ENCODE measurements around the gene TMCC1. TPM values are rescaled to one million over a fixed set of nuclear protein-coding genes. Genes with fewer than 3 reads are reported as not detected.
A peak's percentile ranks its signal among the peaks of the same experiment; 100 is the strongest.
"Not testable (repeated sequence)": the region's sequence is repeated elsewhere in the genome, so short reads cannot be mapped to it uniquely, and the experiment has no call there.

TMCC1 gene
- total RNA-seq, 3 donors from 2014 or later: 12.7 to 14.2 (median 14.1) TPM

- peaks cover 1% of the 10 kb centered on the region for H3K4me1 Mint-ChIP-seq (ENCODE audit: low read depth)
- no peak overlapping the region for H3K4me3 Mint-ChIP-seq
- H3K27me3 Mint-ChIP-seq (ENCODE audit: low read depth): peaks cover 10% of the 10 kb centered on the region
- no peak for ATAC-seq
- DNase-seq: no peak
- H3K36me3 Mint-ChIP-seq (ENCODE audit: insufficient read depth): no peaks in the 10 kb centered on the region
- peaks cover 12% of the 10 kb centered on the region for H3K9me3 Mint-ChIP-seq
These were observed 24.0 kb upstream of the TMCC1 start for GRCh38 chr3:129917423-129918007.

- Mint-ChIP-seq H3K36me3 (ENCODE audit: insufficient read depth) (no peaks in the 10 kb centered on the region), H3K4me1 (ENCODE audit: low read depth) (peaks cover 1% of the 10 kb centered on the region), H3K27me3 (ENCODE audit: low read depth) (peaks cover 4% of the 10 kb centered on the region), H3K9me3 (peaks cover 12% of the 10 kb centered on the region), H3K4me3 (no peak overlapping the region)
- ATAC-seq (no peak), DNase-seq (no peak)
These were observed 20.1 kb upstream of the TMCC1 start for GRCh38 chr3:129913618-129914017.

DNA sequence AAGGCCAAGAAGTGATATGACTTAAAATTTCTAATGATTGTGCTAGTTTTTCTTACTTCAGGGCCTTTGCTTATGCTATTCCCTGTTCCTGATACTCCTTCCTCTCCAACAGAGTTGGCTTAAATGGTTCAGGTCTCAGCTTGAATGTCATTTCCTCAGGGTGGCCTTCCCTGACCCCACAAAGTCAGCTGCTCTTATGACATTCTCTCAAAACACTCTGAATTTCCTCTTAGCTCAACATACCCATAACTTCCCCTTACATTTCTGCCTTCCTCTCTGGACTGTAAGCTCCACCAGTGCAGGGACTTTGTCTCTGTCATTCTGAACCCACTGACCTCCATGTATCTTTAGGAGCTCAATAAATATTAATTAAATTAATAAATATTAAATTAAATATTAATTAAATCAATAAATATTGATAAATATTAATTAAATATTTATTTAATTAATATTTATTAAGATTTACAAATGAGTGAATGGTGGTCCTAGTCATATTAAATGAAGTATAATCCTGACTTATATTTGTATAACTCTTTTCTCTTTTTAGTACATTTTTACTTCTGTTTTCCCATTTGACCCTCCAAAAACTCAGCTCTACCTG lies 17.9 kb upstream of the TMCC1 start:
- H3K27me3 Mint-ChIP-seq (ENCODE audit: low read depth): peaks cover 4% of the 10 kb centered on the region
- DNase-seq (no peak), ATAC-seq (no peak)
- peaks cover 9% of the 10 kb centered on the region for H3K9me3 Mint-ChIP-seq
- no peak overlapping the region for H3K4me3 Mint-ChIP-seq
- peaks cover 1% of the 10 kb centered on the region for H3K4me1 Mint-ChIP-seq (ENCODE audit: low read depth)
- peaks cover 2% of the 10 kb centered on the region for H3K36me3 Mint-ChIP-seq (ENCODE audit: insufficient read depth)

DNA sequence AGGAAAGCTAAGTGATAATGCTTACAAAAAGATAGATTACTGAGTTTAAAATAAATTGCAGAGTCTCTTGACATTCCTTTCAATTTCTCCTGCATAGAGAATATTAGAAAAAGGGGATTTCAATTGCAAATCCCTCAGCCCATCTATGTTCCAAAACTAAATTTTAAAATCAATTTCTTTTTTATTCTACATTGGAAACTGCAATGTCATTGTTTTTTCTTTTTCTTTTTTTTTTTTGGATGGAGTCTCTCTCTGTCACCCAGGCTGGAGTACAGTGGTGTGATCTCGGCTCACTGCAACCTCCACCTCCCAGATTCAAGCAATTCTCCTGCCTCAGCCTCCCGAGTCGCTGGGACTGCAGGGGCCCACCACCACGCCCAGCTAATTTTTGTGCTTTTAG lies 15.7 kb upstream of the TMCC1 start:
- not testable (repeated sequence) for H3K4me1 Mint-ChIP-seq (ENCODE audit: low read depth); ATAC-seq; H3K4me3 Mint-ChIP-seq; H3K27me3 Mint-ChIP-seq (ENCODE audit: low read depth); DNase-seq
- Mint-ChIP-seq H3K36me3 (ENCODE audit: insufficient read depth) (peaks cover 12% of the 10 kb centered on the region), H3K9me3 (peaks cover 21% of the 10 kb centered on the region)

- ATAC-seq (no peak), DNase-seq (no peak)
- Mint-ChIP-seq H3K4me1 (ENCODE audit: low read depth) (no peaks in the 10 kb centered on the region), H3K4me3 (no peak overlapping the region), H3K36me3 (ENCODE audit: insufficient read depth) (peaks cover 12% of the 10 kb centered on the region), H3K27me3 (ENCODE audit: low read depth) (peaks cover 4% of the 10 kb centered on the region), H3K9me3 (peaks cover 21% of the 10 kb centered on the region)
These were observed 14.9 kb upstream of the TMCC1 start for GRCh38 chr3:129908417-129908816.

GRCh38 chr3:129901272-129901671 lies 7.8 kb upstream of the TMCC1 start:
- Mint-ChIP-seq H3K9me3 (peaks cover 15% of the 10 kb centered on the region), H3K36me3 (ENCODE audit: insufficient read depth) (peaks cover 15% of the 10 kb centered on the region)
- not testable (repeated sequence) for H3K27me3 Mint-ChIP-seq (ENCODE audit: low read depth); H3K4me1 Mint-ChIP-seq (ENCODE audit: low read depth); ATAC-seq; DNase-seq; H3K4me3 Mint-ChIP-seq

DNA sequence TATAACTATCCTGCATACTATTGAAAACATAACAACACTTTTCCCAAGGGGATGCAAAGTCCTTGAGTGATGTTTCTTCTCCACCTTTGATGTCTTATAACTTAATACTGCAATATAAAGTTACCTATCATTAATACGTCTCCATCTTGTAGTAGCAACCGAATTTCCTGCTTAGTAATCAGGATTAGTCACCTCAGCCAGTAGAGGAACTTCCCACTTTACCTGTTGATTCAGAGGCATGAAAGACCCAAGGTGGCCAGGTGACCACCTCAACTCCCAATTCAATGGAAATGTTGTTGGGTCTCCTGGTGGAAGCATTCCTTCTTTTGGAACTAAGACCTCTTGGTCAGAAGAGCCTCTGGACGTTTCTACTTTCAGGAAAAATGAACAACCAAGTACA lies 3.5 kb upstream of the TMCC1 start:
- peaks cover 15% of the 10 kb centered on the region for H3K4me1 Mint-ChIP-seq (ENCODE audit: low read depth)
- H3K36me3 Mint-ChIP-seq (ENCODE audit: insufficient read depth): peaks cover 5% of the 10 kb centered on the region
- H3K9me3 Mint-ChIP-seq: no peaks in the 10 kb centered on the region
- H3K4me3 Mint-ChIP-seq: no peak overlapping the region
- peaks cover 2% of the 10 kb centered on the region for H3K27me3 Mint-ChIP-seq (ENCODE audit: low read depth)
- ATAC-seq: no peak
- no peak for DNase-seq

DNA sequence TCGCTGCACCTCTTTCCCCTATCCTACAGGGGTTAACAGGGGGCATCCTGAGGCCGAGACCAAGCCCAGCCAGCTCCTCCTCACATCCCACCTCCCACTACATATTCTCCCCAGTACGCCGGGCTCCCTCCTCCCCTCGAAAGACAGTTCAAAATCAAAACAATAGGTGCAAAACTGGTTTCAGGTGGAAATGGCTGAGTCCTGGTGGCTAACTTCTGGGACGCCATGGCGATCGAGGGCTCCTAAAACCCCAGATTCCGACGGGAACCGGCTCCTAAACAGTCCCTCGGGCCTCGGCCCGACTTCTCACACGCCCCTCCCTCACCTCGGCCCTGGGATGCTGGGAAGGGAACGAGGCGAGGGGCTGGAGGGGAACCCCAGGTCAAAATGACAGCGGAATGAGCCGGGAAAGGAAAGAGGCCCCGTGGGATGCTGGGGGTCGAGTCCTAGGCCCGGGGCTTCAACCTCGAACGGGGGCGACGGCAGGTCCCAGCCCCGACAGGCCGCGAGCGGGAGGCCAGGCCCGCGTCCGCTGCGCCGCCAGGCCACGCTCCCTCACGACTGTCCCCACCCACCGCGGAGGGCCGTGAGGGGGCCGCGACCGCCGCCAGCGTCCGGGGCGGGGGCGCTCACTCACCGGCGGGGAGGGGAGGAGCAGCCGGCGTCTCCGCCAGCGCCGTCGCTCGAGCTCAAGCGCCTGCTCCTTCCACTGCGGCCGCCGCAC lies 492 bp downstream of the TMCC1 start:
- peak; percentile 81 to 82 for ATAC-seq
- H3K4me3 Mint-ChIP-seq: peak overlapping the region; percentile 89
- peak; percentile 64 for DNase-seq
- peaks cover 2% of the 10 kb centered on the region for H3K27me3 Mint-ChIP-seq (ENCODE audit: low read depth)
- H3K36me3 Mint-ChIP-seq (ENCODE audit: insufficient read depth): peaks cover 2% of the 10 kb centered on the region
- peaks cover 46% of the 10 kb centered on the region for H3K4me1 Mint-ChIP-seq (ENCODE audit: low read depth)
- no peaks in the 10 kb centered on the region for H3K9me3 Mint-ChIP-seq

DNA sequence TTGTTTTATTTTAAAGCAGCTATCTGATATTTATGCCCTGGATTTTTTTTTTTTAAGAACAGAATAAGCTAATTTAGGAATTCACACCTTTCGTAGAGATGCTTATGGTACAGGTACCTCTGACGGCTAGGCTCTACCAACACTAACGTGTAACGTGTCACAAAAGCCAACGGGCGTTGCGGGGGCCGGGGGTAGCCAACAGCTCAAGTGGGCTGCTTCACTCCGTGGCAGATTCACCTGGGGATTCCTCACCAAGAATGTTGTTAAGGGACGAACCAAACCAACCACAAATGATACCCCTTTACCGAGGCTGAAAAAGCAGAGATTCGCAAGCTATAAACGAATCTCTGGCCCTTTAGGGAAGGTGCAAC lies 1.0 kb downstream of the TMCC1 start:
- Mint-ChIP-seq H3K9me3 (no peaks in the 10 kb centered on the region), H3K27me3 (ENCODE audit: low read depth) (peaks cover 2% of the 10 kb centered on the region), H3K36me3 (ENCODE audit: insufficient read depth) (peaks cover 2% of the 10 kb centered on the region), H3K4me3 (peak overlapping the region; percentile 89), H3K4me1 (ENCODE audit: low read depth) (peaks cover 50% of the 10 kb centered on the region)
- DNase-seq: no peak
- no peak for ATAC-seq

DNA sequence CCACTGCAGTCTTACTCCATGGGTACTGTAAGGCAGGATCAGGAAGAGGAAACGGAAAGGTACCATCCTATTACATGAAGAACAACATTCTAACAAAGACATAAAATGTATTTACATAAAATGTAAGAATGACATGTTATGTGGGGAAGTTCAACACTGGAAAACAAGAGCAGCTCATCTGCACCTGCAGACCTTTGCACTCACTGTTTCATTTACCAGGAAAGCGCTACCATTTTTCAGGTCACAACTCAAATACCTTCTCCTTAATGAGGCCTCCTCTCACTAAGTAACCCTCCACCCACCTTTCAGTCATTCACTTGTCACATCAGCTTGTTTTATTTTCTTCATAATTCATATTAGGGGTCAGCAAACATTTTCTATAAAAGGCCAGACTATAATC lies 2.6 kb downstream of the TMCC1 start:
- Mint-ChIP-seq H3K36me3 (ENCODE audit: insufficient read depth) (peaks cover 2% of the 10 kb centered on the region), H3K4me1 (ENCODE audit: low read depth) (peaks cover 50% of the 10 kb centered on the region), H3K27me3 (ENCODE audit: low read depth) (peaks cover 2% of the 10 kb centered on the region), H3K4me3 (no peak overlapping the region), H3K9me3 (no peaks in the 10 kb centered on the region)
- DNase-seq: no peak
- no peak for ATAC-seq

- Mint-ChIP-seq H3K4me3 (no peak overlapping the region), H3K9me3 (no peaks in the 10 kb centered on the region), H3K4me1 (ENCODE audit: low read depth) (peaks cover 49% of the 10 kb centered on the region), H3K36me3 (ENCODE audit: insufficient read depth) (peaks cover 2% of the 10 kb centered on the region), H3K27me3 (ENCODE audit: low read depth) (peaks cover 2% of the 10 kb centered on the region)
- DNase-seq: no peak
- no peak for ATAC-seq
These were observed 3.4 kb downstream of the TMCC1 start for GRCh38 chr3:129890125-129890524.

DNA sequence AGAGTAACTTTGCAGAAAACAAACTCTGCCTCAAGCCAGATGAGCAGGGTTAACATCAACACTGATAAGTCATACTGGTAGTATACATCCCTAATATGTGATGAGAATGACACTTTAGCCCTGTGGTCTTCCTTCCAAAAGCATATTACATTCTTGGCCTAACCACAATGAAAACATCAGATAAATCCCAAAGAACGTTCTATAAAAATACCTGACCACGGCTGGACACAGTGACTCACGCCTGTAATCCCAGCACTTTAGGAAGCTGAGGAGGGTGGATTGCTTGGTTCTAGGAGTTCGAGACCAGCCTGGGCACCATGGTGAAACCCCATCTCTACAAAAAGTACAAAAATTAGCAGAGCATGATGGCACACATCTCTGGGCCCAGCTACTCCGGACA lies 4.7 kb downstream of the TMCC1 start:
- Mint-ChIP-seq H3K9me3 (no peaks in the 10 kb centered on the region), H3K27me3 (ENCODE audit: low read depth) (no peaks in the 10 kb centered on the region), H3K4me3 (no peak overlapping the region), H3K36me3 (ENCODE audit: insufficient read depth) (peaks cover 2% of the 10 kb centered on the region), H3K4me1 (ENCODE audit: low read depth) (peaks cover 46% of the 10 kb centered on the region)
- no peak for ATAC-seq
- DNase-seq: no peak

GRCh38 chr3:129881261-129881660 lies 12.2 kb downstream of the TMCC1 start:
- Mint-ChIP-seq H3K36me3 (ENCODE audit: insufficient read depth) (peaks cover 30% of the 10 kb centered on the region), H3K9me3 (no peaks in the 10 kb centered on the region), H3K27me3 (ENCODE audit: low read depth) (no peaks in the 10 kb centered on the region), H3K4me1 (ENCODE audit: low read depth) (peaks cover 12% of the 10 kb centered on the region), H3K4me3 (no peak overlapping the region)
- DNase-seq (no peak), ATAC-seq (no peak)

- peaks cover 10% of the 10 kb centered on the region for H3K4me1 Mint-ChIP-seq (ENCODE audit: low read depth)
- ATAC-seq (no peak), DNase-seq (no peak)
- peaks cover 34% of the 10 kb centered on the region for H3K36me3 Mint-ChIP-seq (ENCODE audit: insufficient read depth)
- no peak overlapping the region for H3K4me3 Mint-ChIP-seq
- no peaks in the 10 kb centered on the region for H3K9me3 Mint-ChIP-seq
- H3K27me3 Mint-ChIP-seq (ENCODE audit: low read depth): no peaks in the 10 kb centered on the region
These were observed 15.2 kb downstream of the TMCC1 start for GRCh38 chr3:129878355-129878754.

DNA sequence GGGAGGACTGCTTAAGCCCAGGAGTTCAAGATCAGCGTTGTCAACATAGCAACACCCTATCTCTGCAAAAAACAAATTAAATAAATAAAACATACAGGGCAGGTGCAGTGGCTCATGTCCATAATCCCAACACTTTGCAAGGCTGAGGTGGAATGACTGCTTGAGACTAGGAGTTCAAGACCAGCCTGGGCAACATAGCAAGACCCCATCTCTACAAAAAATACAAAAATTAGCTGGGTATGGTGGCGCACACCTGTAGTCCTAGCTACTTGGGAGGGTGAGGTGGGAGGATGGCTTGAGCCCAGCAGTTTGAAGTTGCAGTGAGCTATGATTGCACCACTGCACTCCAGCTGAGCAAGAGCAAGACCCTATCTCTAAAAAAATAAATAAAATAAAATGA lies 19.0 kb downstream of the TMCC1 start:
- not testable (repeated sequence) for ATAC-seq; H3K4me3 Mint-ChIP-seq; DNase-seq; H3K9me3 Mint-ChIP-seq; H3K27me3 Mint-ChIP-seq (ENCODE audit: low read depth)
- Mint-ChIP-seq H3K4me1 (ENCODE audit: low read depth) (peaks cover 11% of the 10 kb centered on the region), H3K36me3 (ENCODE audit: insufficient read depth) (peaks cover 42% of the 10 kb centered on the region)
